ENCODE measurements around the gene SLC2A1. TPM values are rescaled to one million over a fixed set of nuclear protein-coding genes. Genes with fewer than 3 reads are reported as not detected.

Gene SLC2A1
- total RNA-seq, 1 donor from 2014 or later, result 506 TPM

GRCh38 chr1:42983253-42983652 lies 24.6 kb upstream of the SLC2A1 start:
- no peaks in the 10 kb centered on the region for H3K9me3 ChIP-seq (ENCODE audit: insufficient read depth, low read depth, low read length)
- no peaks in the 10 kb centered on the region for H4K20me1 ChIP-seq (ENCODE audit: insufficient read depth, low read length)
- H3K4me3 ChIP-seq (ENCODE audit: insufficient read depth, low read depth, low read length), result no peak overlapping the region
- Mint-ChIP-seq H3K27ac (ENCODE audit: unreplicated experiment) (no peak overlapping the region), H3K4me3 (ENCODE audit: unreplicated experiment) (no peak overlapping the region), H3K9me3 (ENCODE audit: unreplicated experiment) (no peaks in the 10 kb centered on the region), H3K4me1 (ENCODE audit: low read depth, unreplicated experiment) (peaks cover 12% of the 10 kb centered on the region), H3K36me3 (ENCODE audit: low read depth, unreplicated experiment) (peaks cover 22% of the 10 kb centered on the region), H3K27me3 (ENCODE audit: low read depth, unreplicated experiment) (peaks cover 2% of the 10 kb centered on the region)
- H3K4me1 ChIP-seq (ENCODE audit: insufficient read depth, low read length), result peaks cover 10% of the 10 kb centered on the region
- no peak for TF ChIP-seq CTCF (IDR thresholded peaks at IDR 0.05; ENCODE audit: insufficient read depth, low read depth, low read length)
- TF ChIP-seq EZH2 (IDR thresholded peaks at IDR 0.05; ENCODE audit: insufficient read depth, low read length), result no peak
- no peak for DNase-seq (ENCODE audit: low read depth)
- no peaks in the 10 kb centered on the region for H3K36me3 ChIP-seq (ENCODE audit: insufficient read depth, low read length)
- no peak overlapping the region for H2AFZ ChIP-seq (ENCODE audit: low read depth, low read length)
- H3K9ac ChIP-seq (ENCODE audit: low read length), result no peak overlapping the region
- no peak overlapping the region for H3K27ac ChIP-seq (ENCODE audit: low read depth, low read length)
- no peak for FAIRE-seq
- no peaks in the 10 kb centered on the region for H3K27me3 ChIP-seq (ENCODE audit: insufficient read depth, low read length)
- no peak overlapping the region for H3K4me2 ChIP-seq (ENCODE audit: low read length)
- no peaks in the 10 kb centered on the region for H3K79me2 ChIP-seq (ENCODE audit: insufficient read depth, low read length)

- Histone ChIP-seq H3K9ac (ENCODE audit: low read length) (no peak overlapping the region), H3K27me3 (ENCODE audit: insufficient read depth, low read length) (no peaks in the 10 kb centered on the region), H3K36me3 (ENCODE audit: insufficient read depth, low read length) (no peaks in the 10 kb centered on the region), H2AFZ (ENCODE audit: low read depth, low read length) (no peak overlapping the region), H3K79me2 (ENCODE audit: insufficient read depth, low read length) (no peaks in the 10 kb centered on the region), H3K9me3 (ENCODE audit: insufficient read depth, low read depth, low read length) (no peaks in the 10 kb centered on the region), H3K27ac (ENCODE audit: low read depth, low read length) (no peak overlapping the region), H4K20me1 (ENCODE audit: insufficient read depth, low read length) (no peaks in the 10 kb centered on the region), H3K4me1 (ENCODE audit: insufficient read depth, low read length) (peaks cover 15% of the 10 kb centered on the region), H3K4me2 (ENCODE audit: low read length) (no peak overlapping the region), H3K4me3 (ENCODE audit: insufficient read depth, low read depth, low read length) (no peak overlapping the region)
- peaks cover 2% of the 10 kb centered on the region for H3K27me3 Mint-ChIP-seq (ENCODE audit: low read depth, unreplicated experiment)
- FAIRE-seq (no peak), DNase-seq (ENCODE audit: low read depth) (no peak)
- H3K27ac Mint-ChIP-seq (ENCODE audit: unreplicated experiment), result no peak overlapping the region
- peaks cover 14% of the 10 kb centered on the region for H3K4me1 Mint-ChIP-seq (ENCODE audit: low read depth, unreplicated experiment)
- TF ChIP-seq EZH2 (IDR thresholded peaks at IDR 0.05; ENCODE audit: insufficient read depth, low read length), result no peak
- TF ChIP-seq CTCF (IDR thresholded peaks at IDR 0.05; ENCODE audit: insufficient read depth, low read depth, low read length), result no peak
- H3K9me3 Mint-ChIP-seq (ENCODE audit: unreplicated experiment), result no peaks in the 10 kb centered on the region
- peaks cover 22% of the 10 kb centered on the region for H3K36me3 Mint-ChIP-seq (ENCODE audit: low read depth, unreplicated experiment)
- H3K4me3 Mint-ChIP-seq (ENCODE audit: unreplicated experiment), result no peak overlapping the region
Observed at GRCh38 chr1:42982641-42983040, 24.0 kb upstream of the SLC2A1 start.

GRCh38 chr1:42981871-42982270 lies 23.2 kb upstream of the SLC2A1 start:
- Histone ChIP-seq H3K27ac (ENCODE audit: low read depth, low read length) (no peak overlapping the region), H2AFZ (ENCODE audit: low read depth, low read length) (no peak overlapping the region), H3K36me3 (ENCODE audit: insufficient read depth, low read length) (no peaks in the 10 kb centered on the region), H3K9me3 (ENCODE audit: insufficient read depth, low read depth, low read length) (no peaks in the 10 kb centered on the region), H4K20me1 (ENCODE audit: insufficient read depth, low read length) (no peaks in the 10 kb centered on the region), H3K79me2 (ENCODE audit: insufficient read depth, low read length) (no peaks in the 10 kb centered on the region), H3K4me1 (ENCODE audit: insufficient read depth, low read length) (peaks cover 15% of the 10 kb centered on the region), H3K4me3 (ENCODE audit: insufficient read depth, low read depth, low read length) (no peak overlapping the region), H3K4me2 (ENCODE audit: low read length) (no peak overlapping the region), H3K9ac (ENCODE audit: low read length) (no peak overlapping the region), H3K27me3 (ENCODE audit: insufficient read depth, low read length) (no peaks in the 10 kb centered on the region)
- Mint-ChIP-seq H3K36me3 (ENCODE audit: low read depth, unreplicated experiment) (peaks cover 27% of the 10 kb centered on the region), H3K27me3 (ENCODE audit: low read depth, unreplicated experiment) (peaks cover 2% of the 10 kb centered on the region), H3K27ac (ENCODE audit: unreplicated experiment) (no peak overlapping the region), H3K4me1 (ENCODE audit: low read depth, unreplicated experiment) (peaks cover 14% of the 10 kb centered on the region), H3K4me3 (ENCODE audit: unreplicated experiment) (no peak overlapping the region), H3K9me3 (ENCODE audit: unreplicated experiment) (no peaks in the 10 kb centered on the region)
- FAIRE-seq, result peak; percentile 29
- no peak for DNase-seq (ENCODE audit: low read depth)
- TF ChIP-seq EZH2 (IDR thresholded peaks at IDR 0.05; ENCODE audit: insufficient read depth, low read length), result no peak
- no peak for TF ChIP-seq CTCF (IDR thresholded peaks at IDR 0.05; ENCODE audit: insufficient read depth, low read depth, low read length)
